Mucosa of gallbladder (tissue), 1 donor: Measurements from ENCODE around the gene ZFPL1. TPM values are rescaled to one million over a fixed set of nuclear protein-coding genes. Genes with fewer than 3 reads are reported as not detected.

Experiments used
- DNase-seq: peaks from one replicate; pipeline ENCODE4 v3.0.0-alpha.2; 2020; ENCODE audit warnings: low spot score
- total RNA-seq: library from RNA; stranded (reverse); gene quantifications from one replicate; pipeline ENCODE4 v1.2.1, GENCODE V29; 2021
- donor health status: DM: no; HTN: no; CAD: no.

The ZFPL1 gene
- 44.4 TPM for total RNA-seq

GRCh38 chr11:65083834-65084597, at the start of gene ZFPL1, which contains the start of gene CDCA5:
Gene ZFPL1 (plus strand): TSS chr11:65084222. CDS start chr11:65084699, 477 bp downstream.
Gene CDCA5 (minus strand): TSS chr11:65084040. CDS start chr11:65083978, 62 bp downstream.
- DNase-seq: peak; percentile 97

DNA sequence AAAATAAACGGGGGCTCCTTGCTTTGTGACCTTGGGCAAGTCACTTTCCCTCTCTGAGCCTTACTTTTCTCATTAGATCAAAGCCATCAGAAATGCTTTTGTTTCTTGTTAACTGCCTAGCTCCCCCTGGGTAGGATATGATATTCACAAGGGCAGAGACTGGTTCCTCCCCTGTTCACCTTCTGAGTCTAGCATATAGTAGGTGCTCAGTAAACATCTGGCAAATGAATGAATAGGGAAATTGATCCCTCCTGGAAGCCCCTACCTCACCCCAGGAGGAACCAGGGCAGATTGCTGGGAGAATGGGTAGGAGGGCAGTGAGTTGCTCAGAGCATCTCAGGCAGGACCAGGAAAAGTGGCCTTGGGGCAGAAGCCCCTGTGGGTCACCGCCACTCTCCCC, 49.6 kb upstream of the ZFPL1 start:
- DNase-seq: no peak

- DNase-seq: no peak
These were observed 48.4 kb upstream of the ZFPL1 start for GRCh38 chr11:65035579-65035978.

DNA sequence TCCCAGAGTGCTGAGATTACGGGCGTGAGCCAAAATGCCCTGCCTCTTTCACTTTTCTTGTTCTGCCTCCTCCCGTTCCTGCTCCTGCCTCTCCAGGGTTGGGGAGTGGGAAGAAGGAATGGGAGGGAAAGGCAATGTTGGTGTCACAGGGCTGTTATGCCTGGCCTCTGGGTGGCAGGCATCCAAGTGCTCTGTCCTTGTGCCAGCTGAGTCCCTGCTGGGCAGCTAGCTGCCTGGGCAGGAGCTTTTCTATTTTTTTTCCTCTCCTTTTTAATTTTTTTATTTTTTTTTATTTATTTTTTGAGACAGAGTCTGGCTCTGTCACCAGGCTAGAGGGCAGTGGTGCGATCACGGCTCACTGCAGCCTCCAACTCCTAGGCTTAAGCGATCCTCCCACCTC, 47.1 kb upstream of the ZFPL1 start:
- peak; percentile 47 for DNase-seq

DNA sequence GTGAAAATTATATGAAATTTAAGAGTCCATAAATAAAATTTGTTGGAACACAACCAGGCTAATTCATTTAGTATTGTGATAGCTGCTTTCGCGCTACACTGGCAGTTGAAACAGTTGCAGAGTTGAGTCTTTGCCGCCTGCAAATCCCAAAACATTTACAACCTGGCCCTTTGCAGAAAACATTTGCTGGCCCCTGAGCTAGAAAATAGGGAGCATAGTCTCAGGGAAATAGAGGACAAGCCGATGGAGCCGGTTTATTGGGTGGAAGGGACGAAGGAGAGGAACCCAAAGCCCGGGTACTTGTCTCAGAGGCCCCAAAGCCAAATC, 43.5 kb upstream of the ZFPL1 start:
- no peak for DNase-seq

DNA sequence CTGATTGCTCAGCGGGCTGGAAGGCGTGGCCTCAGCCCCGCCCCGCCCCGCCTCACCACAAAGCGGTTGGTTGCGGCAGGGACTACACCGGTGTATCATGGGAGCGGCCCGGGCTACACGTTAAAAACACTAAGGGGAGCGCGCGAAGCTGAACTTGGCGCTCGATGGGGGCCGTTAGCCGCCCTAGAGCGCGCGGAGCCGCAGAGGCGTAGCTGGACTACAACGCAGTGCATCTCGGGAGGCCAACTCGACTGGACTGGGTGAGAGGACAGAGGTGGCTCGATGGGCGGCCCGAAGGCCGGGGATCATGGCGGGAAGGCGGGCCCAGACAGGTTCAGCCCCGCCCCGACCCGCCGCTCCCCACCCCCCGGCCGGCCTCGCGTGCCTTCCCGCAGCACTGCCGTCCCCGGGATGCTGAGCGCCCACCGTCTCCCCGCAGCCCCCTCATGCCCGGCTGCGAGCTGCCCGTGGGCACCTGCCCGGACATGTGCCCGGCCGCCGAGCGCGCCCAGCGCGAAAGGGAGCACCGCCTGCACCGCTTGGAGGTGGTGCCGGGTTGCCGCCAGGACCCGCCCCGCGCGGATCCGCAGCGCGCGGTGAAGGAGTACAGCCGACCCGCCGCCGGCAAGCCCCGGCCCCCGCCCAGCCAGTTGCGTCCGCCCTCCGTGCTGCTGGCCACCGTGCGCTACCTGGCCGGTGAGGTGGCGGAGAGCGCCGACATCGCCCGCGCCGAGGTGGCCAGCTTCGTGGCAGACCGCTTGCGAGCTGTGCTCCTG, 43.0 kb upstream of the ZFPL1 start, which contains the start of gene SAC3D1:
SAC3D1 (plus strand) TSS at position 364 of the 776 bp plus-strand sequence; CDS start at position 447, 83 bp downstream.
- peak; percentile 87 for DNase-seq

DNA sequence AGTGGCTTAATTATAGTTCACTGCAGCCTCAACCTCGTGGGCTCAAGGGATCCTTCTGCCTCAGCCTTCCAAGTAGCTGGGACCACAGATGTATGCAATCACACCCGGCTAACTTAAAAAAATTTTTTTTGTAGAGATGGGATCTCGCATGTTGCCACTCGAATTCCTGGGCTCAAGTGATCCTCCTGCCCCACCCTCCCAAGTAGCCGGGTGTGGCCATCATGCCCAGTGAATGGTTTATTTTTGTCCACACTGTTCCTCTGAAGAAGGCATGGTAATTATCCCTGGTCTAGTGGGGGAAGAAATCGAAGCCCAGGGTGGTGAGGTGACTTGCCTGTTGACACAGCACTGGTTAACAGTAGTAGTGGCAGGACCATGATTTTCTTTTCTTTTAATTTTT, 41.1 kb upstream of the ZFPL1 start:
- DNase-seq: no peak

DNA sequence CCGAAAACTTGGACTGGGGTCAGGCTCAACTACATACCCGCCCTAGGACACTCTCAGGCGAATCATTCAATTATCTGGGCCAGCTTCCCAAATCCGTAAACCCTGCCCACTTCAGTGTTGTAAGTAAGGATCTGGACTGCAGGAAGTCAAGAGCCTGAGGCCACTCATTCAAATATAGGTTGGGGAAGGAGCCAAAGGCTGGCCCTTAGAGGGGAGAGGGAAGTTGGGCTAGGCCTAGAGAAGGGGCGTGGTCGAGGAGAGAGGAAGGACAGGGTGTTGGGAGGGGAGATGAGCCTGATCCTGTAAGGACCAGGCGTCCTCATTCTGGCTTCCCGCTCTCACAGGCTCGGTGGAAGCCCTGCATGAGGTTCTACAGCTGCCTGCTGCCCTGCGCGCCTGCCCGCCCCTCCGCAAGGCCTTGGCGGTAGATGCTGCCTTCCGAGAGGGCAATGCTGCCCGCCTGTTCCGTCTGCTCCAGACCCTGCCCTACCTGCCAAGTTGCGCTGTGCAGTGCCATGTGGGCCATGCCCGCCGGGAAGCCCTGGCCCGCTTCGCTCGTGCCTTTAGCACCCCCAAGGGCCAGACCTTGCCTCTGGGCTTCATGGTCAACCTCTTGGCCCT, 40.0 kb upstream of the ZFPL1 start:
- DNase-seq: peak; percentile 18

GRCh38 chr11:65045061-65045460, 39.0 kb upstream of the ZFPL1 start:
- DNase-seq: no peak

DNA sequence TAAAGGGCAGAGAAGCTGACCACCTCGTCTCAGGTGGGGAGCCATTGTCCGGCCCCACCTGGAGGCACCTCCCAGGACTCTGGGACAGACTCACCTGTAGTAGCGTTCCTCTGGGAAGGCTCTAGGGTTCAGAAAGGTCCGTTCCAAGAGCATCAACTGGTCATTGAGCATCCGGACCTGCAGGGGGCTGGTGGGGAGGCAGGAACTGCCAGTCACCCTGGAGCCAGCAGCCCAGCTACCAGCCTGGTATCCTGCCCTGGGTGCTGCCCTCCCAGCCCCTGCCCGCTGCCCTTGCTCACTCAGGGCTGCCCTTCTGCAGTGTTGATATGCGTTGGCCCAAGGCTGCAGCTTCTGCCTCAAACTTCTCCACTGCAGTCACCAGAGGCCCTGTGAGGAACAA, 38.3 kb upstream of the ZFPL1 start:
- DNase-seq: no peak

DNA sequence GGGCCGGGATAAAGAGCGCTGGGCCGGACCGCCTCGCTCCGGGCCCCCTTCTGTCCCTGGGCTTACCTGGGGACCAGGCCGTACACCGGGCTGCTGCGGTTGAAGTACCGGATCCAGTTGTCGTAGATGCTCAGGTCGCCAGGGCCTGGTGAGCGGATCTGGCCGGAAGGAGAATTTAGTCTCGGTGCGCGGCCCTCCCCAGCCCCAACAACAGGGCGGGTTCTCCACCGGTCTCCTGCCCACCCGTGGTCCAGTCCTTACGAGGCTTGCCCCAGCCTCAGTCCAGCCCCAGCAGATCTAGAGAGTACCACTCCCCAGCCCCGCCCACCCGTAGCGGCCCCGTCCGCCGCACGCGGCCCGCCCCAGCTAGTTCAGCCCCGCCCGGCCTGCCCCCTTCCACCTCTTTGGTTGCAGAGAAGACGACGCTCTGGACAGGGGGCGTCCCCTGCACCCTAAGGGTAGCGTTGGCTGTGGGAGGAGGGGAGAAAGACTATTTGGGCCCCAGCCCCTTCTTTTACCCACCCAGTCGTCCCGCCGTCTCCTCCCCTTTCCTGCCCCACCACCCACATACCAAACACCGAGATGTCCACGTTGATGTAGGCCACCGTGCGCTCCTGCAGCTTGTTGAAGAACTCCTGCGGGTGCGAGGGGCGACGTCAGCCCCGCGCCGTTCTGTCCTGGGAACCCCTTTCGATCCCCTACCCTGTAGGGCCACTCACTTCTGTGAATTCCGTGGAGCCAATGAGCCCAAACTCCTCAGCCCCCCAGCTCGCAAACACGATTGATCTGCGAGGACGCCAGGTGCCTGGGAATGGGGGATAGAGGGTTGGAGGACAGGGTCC, 36.2 kb upstream of the ZFPL1 start:
- no peak for DNase-seq

DNA sequence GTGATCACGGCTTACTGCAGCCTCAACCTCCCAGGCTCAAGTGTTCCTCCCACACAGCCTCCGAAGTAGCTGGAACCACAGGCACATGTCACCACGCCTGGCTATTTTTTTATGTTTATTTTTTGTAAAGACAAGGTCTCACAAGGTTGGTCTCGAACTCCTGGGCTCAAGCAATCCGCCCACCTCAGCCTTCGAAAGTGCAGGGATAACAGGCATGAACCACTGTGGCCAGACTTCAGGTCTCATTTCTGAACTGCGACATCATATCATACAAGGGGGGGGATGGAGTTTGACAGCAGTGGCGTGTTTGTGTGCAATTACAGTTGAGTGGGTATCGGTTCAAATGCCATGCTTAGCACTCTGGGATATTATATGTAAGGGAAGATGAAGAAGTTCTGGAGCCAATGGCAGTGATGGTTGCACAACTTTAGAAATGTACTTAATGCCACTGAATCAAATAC, 32.6 kb upstream of the ZFPL1 start:
- DNase-seq: no peak

DNA sequence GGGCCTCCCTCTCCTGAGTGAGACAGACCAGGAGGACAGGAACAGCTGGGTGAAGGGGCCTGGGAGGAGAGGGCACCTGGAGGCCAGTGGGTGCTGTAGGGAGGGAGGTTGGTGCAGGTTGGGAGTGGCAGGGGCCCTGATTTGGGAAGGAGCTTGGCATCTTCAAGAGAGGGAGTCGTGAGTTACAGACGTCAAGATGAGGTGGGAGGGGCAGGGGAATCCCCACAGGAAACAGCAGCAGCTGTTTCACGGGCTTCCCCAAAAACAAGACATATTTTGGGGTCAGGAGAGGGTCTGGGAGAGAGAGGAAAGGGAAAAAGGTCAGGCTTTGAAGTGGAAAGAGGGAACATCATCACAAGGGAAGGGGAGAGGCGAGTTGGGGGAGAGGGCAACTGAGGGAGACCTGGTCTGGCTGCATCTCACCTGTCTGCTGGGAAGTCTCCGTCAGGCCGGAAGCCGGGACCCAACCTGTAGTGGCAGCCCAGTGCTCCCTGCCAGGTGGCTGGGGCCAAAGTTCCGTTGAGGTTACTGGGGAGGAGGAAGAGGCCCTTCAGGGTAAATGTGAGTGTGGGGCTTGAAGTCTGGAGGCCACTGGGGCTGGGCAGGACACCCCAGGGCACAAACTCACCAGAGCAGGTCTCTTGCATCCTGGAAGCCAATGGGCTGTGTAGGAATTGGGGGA, 30.1 kb upstream of the ZFPL1 start:
- no peak for DNase-seq

DNA sequence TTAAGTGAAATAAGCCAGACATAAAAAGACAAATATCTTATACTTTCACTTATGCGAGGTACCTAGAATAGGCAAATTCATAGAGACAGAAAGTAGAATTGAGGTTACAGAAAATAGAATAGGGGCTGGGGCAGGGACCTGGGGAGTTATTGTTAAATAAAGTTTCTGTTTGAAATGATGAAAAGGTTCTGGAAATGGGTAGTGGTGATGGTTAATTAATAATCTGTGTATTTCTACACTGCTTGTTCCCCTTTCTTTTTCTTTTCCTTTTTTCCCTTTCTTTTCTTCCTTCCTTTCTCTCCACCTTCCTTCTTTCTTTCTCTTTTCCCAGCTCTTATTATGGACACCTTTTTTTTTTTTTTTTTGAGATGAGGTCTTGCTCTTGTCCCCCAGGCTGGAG, 28.5 kb upstream of the ZFPL1 start:
- no peak for DNase-seq

- DNase-seq: no peak
These were observed 27.0 kb upstream of the ZFPL1 start for GRCh38 chr11:65056999-65057398.

- no peak for DNase-seq
These were observed 26.5 kb upstream of the ZFPL1 start for GRCh38 chr11:65057526-65057925.

DNA sequence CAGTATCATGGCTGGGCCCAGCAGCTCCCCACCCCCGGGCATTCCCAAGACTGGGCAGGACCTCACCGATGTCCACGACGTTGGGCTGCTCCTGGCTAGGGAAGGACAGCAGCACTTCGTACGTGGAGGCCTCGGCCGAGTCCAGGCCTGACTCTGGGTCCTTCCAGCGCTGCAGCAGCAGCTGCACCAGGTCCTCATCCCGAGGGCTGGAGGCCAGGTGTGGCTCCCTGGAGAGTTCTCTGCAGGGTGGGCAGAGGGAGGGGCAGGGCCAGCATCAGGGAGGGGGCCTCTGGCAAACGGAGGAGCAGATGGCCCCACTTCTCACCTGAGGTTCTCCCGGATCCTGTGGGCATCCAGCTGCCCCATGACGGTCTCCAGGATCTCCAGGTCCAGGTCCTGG, 26.0 kb upstream of the ZFPL1 start:
- DNase-seq: no peak

GRCh38 chr11:65058419-65059054, 25.5 kb upstream of the ZFPL1 start, which contains the start of gene NAALADL1:
Gene NAALADL1 (minus strand): TSS chr11:65058553. CDS start chr11:65058521, 32 bp downstream.
- DNase-seq: no peak

DNA sequence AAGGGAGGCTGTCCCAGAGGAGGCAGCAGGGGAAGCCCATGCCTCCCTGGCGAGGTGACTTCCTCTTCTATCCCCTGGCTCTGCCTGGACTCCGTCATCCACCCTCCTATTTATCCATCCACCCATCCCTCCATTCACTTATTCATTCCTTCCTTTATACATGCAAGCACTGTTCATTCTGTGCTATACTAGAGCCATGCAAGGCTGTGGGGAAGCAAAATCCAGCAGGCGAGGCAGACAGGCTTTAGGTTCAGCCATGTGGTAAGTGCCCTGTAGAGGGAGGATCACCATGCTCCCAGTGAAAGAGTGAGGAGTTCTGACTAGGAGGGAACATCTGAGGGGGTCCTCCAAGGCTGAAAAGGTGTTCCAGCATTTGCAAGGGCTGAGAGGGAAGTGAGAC, 24.5 kb upstream of the ZFPL1 start:
- no peak for DNase-seq
